DLD1 (cell line): ENCODE measurements around the gene NCL.

Experiments
- in situ Hi-C: cut with HindIII; loops from 2 replicates; pipeline ENCODE4 v1.10.0; 2017; ENCODE audit warnings: low sequenced_read_pairs

NCL gene

GRCh38 chr2:231463698-231464575, at the start of gene NCL:
NCL (minus strand) TSS chr2:231464484; CDS start chr2:231464353, 131 bp downstream.
- in situ Hi-C loops: no loop called here

DNA sequence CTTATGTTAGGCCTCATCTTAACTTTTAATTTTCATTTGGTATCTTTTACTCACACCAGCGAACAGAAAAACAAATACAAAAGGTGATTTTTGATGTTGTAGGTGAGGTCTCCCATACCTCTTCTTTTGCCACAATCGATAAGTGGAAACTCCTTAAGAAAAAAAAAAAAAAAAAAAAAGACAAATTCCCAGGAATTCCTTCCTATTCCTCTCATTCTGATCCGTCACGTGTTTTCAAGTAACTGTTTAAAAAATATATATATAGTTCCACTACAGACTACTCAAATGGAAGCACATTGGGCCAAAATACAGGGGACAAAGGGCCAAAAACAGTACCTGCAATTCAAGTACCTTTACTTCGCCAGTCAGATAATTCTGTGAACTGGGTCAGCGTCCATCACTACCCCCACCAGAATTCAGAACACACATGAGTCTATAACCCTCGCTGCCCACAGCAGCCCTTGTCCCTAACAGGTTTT, 49.5 kb upstream of the NCL start:
- in situ Hi-C loops: no loop called here

GRCh38 chr2:231512222-231512621, 47.9 kb upstream of the NCL start:
- in situ Hi-C loops: no loop called here

DNA sequence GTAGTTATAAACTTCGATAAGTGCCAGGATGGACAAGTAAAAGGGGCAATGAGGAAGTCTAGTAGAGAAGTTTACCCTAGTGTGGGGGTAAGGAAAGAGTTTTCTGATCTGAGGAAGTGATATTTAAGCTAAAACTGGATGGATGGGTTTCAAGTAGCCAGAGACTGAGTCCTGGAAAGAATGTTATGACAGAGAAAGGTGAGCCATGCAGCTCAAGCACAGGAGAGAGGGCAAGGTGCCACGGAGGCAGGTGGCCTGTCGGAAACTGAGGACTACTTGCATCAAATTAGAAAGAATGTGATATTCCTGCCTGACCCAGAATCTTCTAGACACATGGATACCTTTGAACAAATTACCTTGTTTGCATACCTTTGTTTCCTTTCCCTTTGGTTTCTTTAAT, 39.5 kb upstream of the NCL start:
- in situ Hi-C loops: no loop called here

DNA sequence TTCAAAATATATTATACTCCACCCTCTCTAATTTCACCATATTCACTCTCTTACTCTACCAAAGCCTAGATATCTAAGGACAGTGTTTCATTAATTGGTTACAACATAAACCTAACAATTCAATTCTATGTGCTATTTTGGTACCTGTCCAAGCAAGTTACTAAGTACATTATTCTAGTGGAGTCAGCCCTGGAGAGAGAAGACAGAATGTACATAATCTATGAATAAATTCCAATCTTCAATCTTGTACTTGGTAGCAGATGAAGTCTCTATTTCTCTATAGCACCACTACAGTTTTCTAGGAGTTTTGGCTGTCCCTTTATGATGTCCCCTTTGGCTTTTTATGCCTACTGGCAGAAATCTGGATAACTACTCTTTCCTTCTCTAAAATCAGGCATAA, 38.3 kb upstream of the NCL start:
- in situ Hi-C loops: no loop called here

DNA sequence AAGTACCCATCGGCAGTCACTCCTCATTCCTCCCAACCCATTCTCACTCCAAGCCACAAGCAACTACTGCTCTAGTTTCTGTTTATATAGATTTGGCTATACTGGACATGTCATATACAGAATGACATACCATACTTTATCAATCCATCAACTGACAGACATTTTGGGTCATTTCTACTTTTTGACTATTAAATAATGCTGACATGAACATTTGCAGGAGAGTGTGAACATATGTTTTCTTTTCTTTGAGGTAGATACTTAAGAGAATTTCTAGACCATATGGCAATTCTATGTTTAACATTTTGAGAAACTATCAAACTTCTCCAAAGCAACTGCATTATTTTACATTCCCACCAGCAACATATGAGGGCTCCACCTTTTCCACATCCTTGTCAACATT, 33.4 kb upstream of the NCL start:
- in situ Hi-C loops: no loop called here

- in situ Hi-C loops: no loop called here
Measured at GRCh38 chr2:231494669-231495068, 30.4 kb upstream of the NCL start.

- in situ Hi-C loops: no loop called here
Measured at GRCh38 chr2:231490801-231491200, 26.5 kb upstream of the NCL start.

- in situ Hi-C loops: no loop called here
Measured at GRCh38 chr2:231489990-231490389, 25.7 kb upstream of the NCL start.

DNA sequence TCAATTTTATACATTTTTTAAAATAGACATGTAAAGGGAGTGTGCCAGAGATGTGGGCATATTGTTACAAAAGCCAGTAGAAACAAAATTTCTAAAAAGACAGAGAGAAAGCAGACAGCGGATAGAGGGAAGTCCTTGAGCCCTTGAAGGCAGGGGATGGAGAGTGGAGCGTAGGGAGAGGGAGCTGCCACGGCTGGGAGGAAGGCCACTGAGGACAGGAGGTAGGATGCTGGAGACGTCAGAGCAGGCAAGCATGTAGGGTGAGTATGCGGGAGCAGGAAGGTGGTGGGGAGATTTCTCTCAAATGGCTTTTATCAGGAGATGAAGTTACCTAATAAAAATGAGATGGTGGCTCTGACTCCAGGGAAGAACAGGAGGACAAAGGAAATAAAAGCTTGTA, 24.0 kb upstream of the NCL start:
- in situ Hi-C loops: no loop called here

DNA sequence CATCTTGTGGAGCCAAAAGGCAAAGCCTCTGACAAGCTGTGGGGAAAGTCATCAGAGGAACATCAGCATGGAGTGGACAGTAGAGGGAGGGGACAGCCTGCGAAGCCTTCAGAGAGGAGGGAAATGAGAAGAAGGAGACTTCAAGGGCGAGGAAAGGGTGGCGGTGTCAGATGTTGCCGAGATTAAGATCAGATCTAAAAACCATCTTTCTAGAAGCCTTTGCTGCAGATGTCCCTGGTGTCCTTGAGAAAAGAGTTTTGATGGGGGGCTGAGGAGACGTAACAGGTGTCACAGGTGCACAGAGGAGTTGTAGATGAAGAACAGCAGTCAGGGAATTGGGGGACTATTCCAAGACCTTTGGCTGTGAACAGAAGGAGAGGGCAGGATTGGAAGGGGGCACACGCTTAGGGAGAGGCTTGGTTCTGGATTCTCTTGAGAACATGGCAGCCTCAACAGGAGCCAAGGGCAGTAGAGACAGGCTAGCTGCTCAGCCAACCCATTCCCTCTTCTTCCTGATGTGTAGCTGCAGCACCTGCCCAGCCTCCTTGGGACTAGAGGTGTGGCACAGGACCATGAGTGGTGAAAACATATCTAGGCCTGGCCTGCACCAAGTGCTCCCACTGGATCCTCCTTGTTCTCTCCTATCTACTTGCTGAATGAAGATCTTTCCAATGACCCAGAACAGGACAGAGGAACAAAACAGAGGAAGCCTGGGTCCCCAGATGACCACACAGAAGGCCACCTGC, 22.7 kb upstream of the NCL start:
- in situ Hi-C loops: no loop called here

GRCh38 chr2:231483398-231484329, 19.4 kb upstream of the NCL start:
- in situ Hi-C loops: no loop called here

GRCh38 chr2:231482806-231483391, 18.6 kb upstream of the NCL start:
- in situ Hi-C loops: no loop called here

GRCh38 chr2:231480781-231481180, 16.5 kb upstream of the NCL start:
- in situ Hi-C loops: no loop called here

DNA sequence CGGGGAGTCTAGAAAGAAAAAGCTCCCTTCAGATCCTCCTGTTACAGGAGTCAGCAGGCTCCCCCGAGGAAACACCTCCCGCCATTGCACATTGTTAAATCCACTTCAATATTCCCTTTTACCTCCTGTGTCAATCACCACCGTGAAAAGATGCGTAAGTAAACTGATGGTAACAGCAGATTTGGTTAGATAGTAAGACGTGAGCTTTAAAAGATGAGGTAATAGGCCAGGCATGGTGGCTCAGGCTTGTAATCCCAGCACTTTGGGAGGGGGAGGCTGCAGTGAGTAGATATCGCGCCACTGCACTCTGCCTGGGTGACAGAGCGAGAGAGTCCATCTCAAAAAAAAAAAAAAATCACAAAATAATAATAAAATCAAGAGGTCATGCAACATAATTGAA, 15.2 kb upstream of the NCL start:
- in situ Hi-C loops: no loop called here

GRCh38 chr2:231476920-231477319, 12.6 kb upstream of the NCL start:
- in situ Hi-C loops: no loop called here

DNA sequence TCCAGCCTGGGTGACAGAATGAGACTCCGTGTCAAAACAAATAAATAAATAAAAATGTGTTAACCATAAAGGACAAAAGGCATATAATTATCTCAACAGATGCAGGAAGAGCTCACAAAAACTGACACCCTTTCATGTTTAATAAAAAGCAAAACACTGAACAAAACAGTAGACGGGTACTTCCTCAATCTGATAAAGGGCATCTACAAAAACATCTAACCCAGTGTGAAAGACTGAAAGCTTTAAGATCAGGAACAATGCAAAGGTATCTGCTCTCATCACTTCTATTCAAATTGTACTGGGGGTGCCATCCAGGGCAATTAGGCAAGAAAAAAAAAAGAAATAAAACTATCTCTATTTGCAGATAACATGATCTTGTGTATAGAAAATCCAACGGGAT, 11.7 kb upstream of the NCL start:
- in situ Hi-C loops: no loop called here

DNA sequence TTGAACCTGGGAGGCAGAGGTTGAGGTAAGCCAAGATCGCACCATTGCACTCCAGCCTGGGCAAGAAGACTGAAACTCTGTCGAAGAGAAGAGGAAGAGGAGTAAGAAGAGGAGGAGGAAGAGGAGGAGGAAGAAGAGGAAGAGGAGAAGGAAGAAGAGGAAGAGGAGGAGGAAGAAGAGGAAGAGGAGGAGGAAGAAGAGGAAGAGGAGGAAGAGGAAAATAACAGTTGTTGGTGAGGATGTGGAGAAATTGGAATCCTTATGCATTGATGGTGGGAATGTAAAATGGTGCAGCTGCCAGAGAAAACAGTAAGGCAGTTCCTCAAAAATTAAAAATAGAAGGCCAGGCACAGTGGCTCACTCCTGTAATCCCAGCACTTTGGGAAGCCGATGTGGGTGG, 8.5 kb upstream of the NCL start:
- in situ Hi-C loops: no loop called here

DNA sequence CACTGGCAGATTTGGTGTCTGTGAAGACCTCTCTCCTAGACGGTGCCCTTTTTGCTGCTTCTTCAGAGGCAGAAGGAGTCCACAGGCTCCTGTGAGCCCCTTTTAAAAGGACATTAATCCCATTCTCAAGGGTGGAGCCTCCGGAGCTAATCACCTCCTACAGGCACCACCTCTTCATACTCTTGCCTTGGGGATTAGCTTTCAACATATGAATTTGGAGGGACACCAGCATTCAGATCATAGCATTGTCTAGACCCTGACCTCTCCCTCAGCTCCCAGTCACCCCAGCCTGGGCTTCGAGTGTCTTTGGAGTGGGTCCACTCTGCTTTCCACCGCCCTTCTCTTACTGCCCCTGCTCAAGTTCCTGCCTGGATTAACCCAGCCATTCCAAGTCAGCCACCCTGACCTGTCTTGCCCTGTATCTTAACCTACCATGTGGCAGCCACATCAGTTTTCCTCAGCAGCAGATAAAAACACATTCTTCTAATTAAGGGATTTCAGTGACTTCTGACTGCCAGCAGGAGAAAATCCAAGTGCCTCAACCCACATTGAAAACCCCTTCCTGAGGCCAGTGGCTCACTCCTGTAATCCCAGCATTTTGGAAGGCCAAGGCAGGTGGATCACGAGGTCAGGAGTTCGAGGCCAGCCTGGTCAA, 6.1 kb upstream of the NCL start:
- in situ Hi-C loops: no loop called here

DNA sequence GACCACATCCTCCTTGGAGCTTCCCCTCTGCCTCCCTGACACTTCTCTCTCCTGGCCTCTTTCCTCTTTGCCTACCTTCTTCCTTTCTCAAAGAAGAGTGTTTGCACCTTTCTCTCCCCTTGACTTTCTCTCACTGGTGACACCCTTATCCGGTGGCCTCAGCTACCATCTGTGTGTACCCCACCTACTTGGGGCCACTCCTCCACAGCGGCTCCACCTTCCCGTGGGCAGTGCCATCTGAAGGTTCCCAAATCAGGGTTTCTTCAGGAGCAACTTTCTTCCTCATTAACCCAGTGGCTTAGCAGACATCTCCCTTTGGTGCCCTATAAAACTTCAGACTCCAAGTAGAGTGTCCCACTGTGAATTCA, 5.3 kb upstream of the NCL start:
- in situ Hi-C loops: no loop called here
